GM23338 (cell line): Measurements from ENCODE around the gene MRPS11. TPM values are rescaled to one million over a fixed set of nuclear protein-coding genes. Genes with fewer than 3 reads are reported as not detected.

Source experiments
- ATAC-seq: fragments of 200-7000 bp; cut with Tn5 transposase; 3 replicates; pipeline ENCODE4 v1.9.1; 2020
- DNase-seq: peaks from one replicate; pipeline ENCODE4 v3.0.0-alpha.2; 2015; ENCODE audit warnings: low spot score
- H2AFZ ChIP-seq: fragments of 200-600 bp; sonication (generic); 2 replicates; pipeline ENCODE4 v1.8.0; 2016; ENCODE audit warnings: antibody characterized with exemption, mild to moderate bottlenecking, moderate library complexity
- H3F3A ChIP-seq: fragments of 200-600 bp; sonication (generic); replicated peaks from 2 replicates; pipeline ENCODE4 v1.8.0; 2017; ENCODE audit warnings: antibody characterized with exemption, mixed run types, low read depth
- H3K27ac ChIP-seq: fragments of 200-600 bp; sonication (generic); 2 replicates; pipeline ENCODE4 v1.6.1; 2016; ENCODE audit warnings: low read depth
- H3K27me3 ChIP-seq: fragments of 200-600 bp; sonication (generic); 2 replicates; pipeline ENCODE4 v1.8.0; 2016; ENCODE audit warnings: mild to moderate bottlenecking, mixed run types, moderate library complexity; ENCODE audit not compliant: insufficient read depth
- H3K36me3 ChIP-seq: fragments of 200-600 bp; sonication (generic); 2 replicates; pipeline ENCODE4 v1.8.0; 2016; ENCODE audit warnings: mild to moderate bottlenecking; ENCODE audit not compliant: insufficient read depth
- H3K4me1 ChIP-seq: fragments of 200-600 bp; sonication (generic); 2 replicates; pipeline ENCODE4 v1.8.0; 2016; ENCODE audit warnings: mild to moderate bottlenecking, moderate library complexity; ENCODE audit not compliant: insufficient read depth
- H3K4me2 ChIP-seq: fragments of 200-600 bp; sonication (generic); 2 replicates; pipeline ENCODE4 v1.7.1; 2017; ENCODE audit warnings: mixed run types
- H3K4me3 ChIP-seq: fragments of 200-600 bp; sonication (generic); 2 replicates; pipeline ENCODE4 v1.6.1; 2016; ENCODE audit warnings: mixed run types
- H3K79me2 ChIP-seq: fragments of 200-600 bp; sonication (generic); replicated peaks from 2 replicates; pipeline ENCODE4 v1.8.0; 2017; ENCODE audit warnings: mild to moderate bottlenecking; ENCODE audit not compliant: insufficient read depth
- H3K9me2 ChIP-seq: fragments of 200-600 bp; sonication (generic); 2 replicates; pipeline ENCODE4 v1.8.0; 2017; ENCODE audit not compliant: insufficient read depth
- H4K20me1 ChIP-seq: fragments of 200-600 bp; sonication (generic); replicated peaks from 2 replicates; pipeline ENCODE4 v1.8.0; 2017; ENCODE audit warnings: mild to moderate bottlenecking; ENCODE audit not compliant: insufficient read depth
- H3K27ac Mint-ChIP-seq: 2 replicates; pipeline ENCODE4 v1.8.0; 2020; ENCODE audit warnings: inconsistent platforms, mild to moderate bottlenecking, moderate library complexity, mixed read lengths
- H3K27me3 Mint-ChIP-seq: 3 replicates; pipeline ENCODE4 v1.8.0; 2022; ENCODE audit warnings: low read depth, mild to moderate bottlenecking, moderate library complexity, mixed read lengths, inconsistent platforms; ENCODE audit not compliant: insufficient read depth, poor library complexity
- H3K36me3 Mint-ChIP-seq: 3 replicates; pipeline ENCODE4 v1.8.0; 2021; ENCODE audit warnings: low read depth, mild to moderate bottlenecking, inconsistent platforms, moderate library complexity, mixed read lengths
- H3K4me1 Mint-ChIP-seq: 3 replicates; pipeline ENCODE4 v1.8.0; 2020; ENCODE audit warnings: mild to moderate bottlenecking, inconsistent platforms, mixed read lengths
- H3K4me3 Mint-ChIP-seq: 3 replicates; pipeline ENCODE4 v1.8.0; 2021; ENCODE audit warnings: moderate library complexity, mild to moderate bottlenecking, inconsistent platforms, mixed read lengths
- H3K9me3 Mint-ChIP-seq: 3 replicates; pipeline ENCODE4 v1.8.0; 2020; ENCODE audit warnings: moderate library complexity, mild to moderate bottlenecking, inconsistent platforms, mixed read lengths
- CREB1 ChIP-seq: fragments of 250-450 bp; sonication (Bioruptor Pico); IDR thresholded peaks from 2 replicates; pipeline ENCODE4 v1.5.0; 2020; ENCODE audit warnings: low read depth, mild to moderate bottlenecking, moderate library complexity
- EZH2 ChIP-seq: fragments of 200-600 bp; sonication (generic); IDR thresholded peaks from one replicate; pipeline ENCODE4 v1.8.0; 2017; ENCODE audit warnings: antibody characterized with exemption, mild to moderate bottlenecking, low read depth; ENCODE audit not compliant: unreplicated experiment
- EZH2phosphoT487 ChIP-seq: fragments of 200-600 bp; sonication (generic); IDR thresholded peaks from one replicate; pipeline ENCODE4 v1.8.1; 2018; ENCODE audit warnings: antibody characterized with exemption; ENCODE audit not compliant: unreplicated experiment
- JUNB ChIP-seq: IDR thresholded peaks from one replicate; pipeline ENCODE4 v1.6.1; 2016; ENCODE audit warnings: antibody characterized with exemption; ENCODE audit not compliant: unreplicated experiment
- NANOG ChIP-seq: IDR thresholded peaks from 2 replicates; pipeline ENCODE4 v1.6.1; 2016; ENCODE audit warnings: antibody characterized with exemption, borderline replicate concordance
- POLR2AphosphoS5 ChIP-seq: IDR thresholded peaks from 2 replicates; pipeline ENCODE4 v1.6.1; 2016; ENCODE audit warnings: antibody characterized with exemption, low read depth
- STAT1 ChIP-seq: IDR thresholded peaks from one replicate; pipeline ENCODE4 v1.6.1; 2016; ENCODE audit warnings: antibody characterized with exemption; ENCODE audit not compliant: unreplicated experiment
- ZNF114 ChIP-seq: fragments of 250-450 bp; sonication (Bioruptor Pico); IDR thresholded peaks from 2 replicates; pipeline ENCODE4 v1.5.0; 2020; ENCODE audit warnings: mild to moderate bottlenecking, moderate library complexity
- ZNF331 ChIP-seq: fragments of 250-450 bp; sonication (Bioruptor Pico); IDR thresholded peaks from 2 replicates; pipeline ENCODE4 v1.5.0; 2020; ENCODE audit warnings: low read depth, mild to moderate bottlenecking, moderate library complexity
- polyA plus RNA-seq: library from polyadenylated mRNA; unstranded; fragments of >200 nt; fragmentation: Nextera tagmentation; extraction: Ambion mirVana; gene quantifications from 2 replicates; pipeline ENCODE4 v1.2.1, GENCODE V29; 2016
- total RNA-seq: library from RNA; depleted of rRNA; stranded (reverse); fragments of >200 nt; shearing (Covaris generic); gene quantifications from 2 replicates; pipeline ENCODE4 v1.2.3, GENCODE V29; 2014
- TF ChIP-seq, protein P1 (sequence below), 2 experiments: fragments of 200-600 bp in 1 of 2; sonication (generic) in 1 of 2; conservative IDR thresholded peaks; 2 replicates each; pipeline versions ENCODE4 v1.5.1 to v1.6.1; 2016 to 2017; ENCODE audit warnings: antibody characterized with exemption in 2 of 2, low read depth in 2 of 2, mild to moderate bottlenecking in 2 of 2, moderate library complexity in 1 of 2
- TF ChIP-seq, protein P2 (sequence below): fragments of 250-450 bp; sonication (Bioruptor Pico); IDR thresholded peaks from 2 replicates; pipeline ENCODE4 v1.5.0; 2020; ENCODE audit warnings: mild to moderate bottlenecking, moderate library complexity
- TF ChIP-seq, protein P3 (sequence below): IDR thresholded peaks from 2 replicates; pipeline ENCODE4 v1.6.1; 2016; ENCODE audit warnings: antibody characterized with exemption
- TF ChIP-seq, protein P4 (sequence below): IDR thresholded peaks from one replicate; pipeline ENCODE4 v1.6.1; 2018; ENCODE audit warnings: antibody characterized with exemption; ENCODE audit not compliant: unreplicated experiment

The MRPS11 gene
- total and polyA plus RNA-seq, 2 experiments from 2014 or later, result 35.8 to 57.9 TPM

GRCh38 chr15:88447741-88448140 lies 19.8 kb upstream of the MRPS11 start:
- Histone ChIP-seq H2AFZ (no peak overlapping the region), H4K20me1 (no peaks in the 10 kb centered on the region), H3F3A (no peaks in the 10 kb centered on the region), H3K4me3 (no peak overlapping the region), H3K4me1 (peaks cover 1% of the 10 kb centered on the region; the same call in 1 of the 2 replicates), H3K27me3 (peaks cover 7% of the 10 kb centered on the region), H3K79me2 (no peaks in the 10 kb centered on the region), H3K36me3 (0 out of 2 replicates have a peak, but pooled peaks cover 3% of the 10 kb centered on the region), H3K4me2 (no peak overlapping the region), H3K27ac (no peak overlapping the region), H3K9me2 (no peaks in the 10 kb centered on the region)
- Mint-ChIP-seq H3K27me3 (peaks cover 6% of the 10 kb centered on the region), H3K4me1 (peaks cover 5% of the 10 kb centered on the region), H3K9me3 (peaks cover 13% of the 10 kb centered on the region), H3K27ac (no peak overlapping the region), H3K36me3 (no peaks in the 10 kb centered on the region), H3K4me3 (no peak overlapping the region)
- no peak for DNase-seq
- no peak for ATAC-seq
- TF ChIP-seq, protein P1, sequence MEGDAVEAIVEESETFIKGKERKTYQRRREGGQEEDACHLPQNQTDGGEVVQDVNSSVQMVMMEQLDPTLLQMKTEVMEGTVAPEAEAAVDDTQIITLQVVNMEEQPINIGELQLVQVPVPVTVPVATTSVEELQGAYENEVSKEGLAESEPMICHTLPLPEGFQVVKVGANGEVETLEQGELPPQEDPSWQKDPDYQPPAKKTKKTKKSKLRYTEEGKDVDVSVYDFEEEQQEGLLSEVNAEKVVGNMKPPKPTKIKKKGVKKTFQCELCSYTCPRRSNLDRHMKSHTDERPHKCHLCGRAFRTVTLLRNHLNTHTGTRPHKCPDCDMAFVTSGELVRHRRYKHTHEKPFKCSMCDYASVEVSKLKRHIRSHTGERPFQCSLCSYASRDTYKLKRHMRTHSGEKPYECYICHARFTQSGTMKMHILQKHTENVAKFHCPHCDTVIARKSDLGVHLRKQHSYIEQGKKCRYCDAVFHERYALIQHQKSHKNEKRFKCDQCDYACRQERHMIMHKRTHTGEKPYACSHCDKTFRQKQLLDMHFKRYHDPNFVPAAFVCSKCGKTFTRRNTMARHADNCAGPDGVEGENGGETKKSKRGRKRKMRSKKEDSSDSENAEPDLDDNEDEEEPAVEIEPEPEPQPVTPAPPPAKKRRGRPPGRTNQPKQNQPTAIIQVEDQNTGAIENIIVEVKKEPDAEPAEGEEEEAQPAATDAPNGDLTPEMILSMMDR (conservative IDR thresholded peaks at IDR 0.05; ENCODE audit: low read depth in 2 of 2), result no peak
- TF ChIP-seq, protein P2, sequence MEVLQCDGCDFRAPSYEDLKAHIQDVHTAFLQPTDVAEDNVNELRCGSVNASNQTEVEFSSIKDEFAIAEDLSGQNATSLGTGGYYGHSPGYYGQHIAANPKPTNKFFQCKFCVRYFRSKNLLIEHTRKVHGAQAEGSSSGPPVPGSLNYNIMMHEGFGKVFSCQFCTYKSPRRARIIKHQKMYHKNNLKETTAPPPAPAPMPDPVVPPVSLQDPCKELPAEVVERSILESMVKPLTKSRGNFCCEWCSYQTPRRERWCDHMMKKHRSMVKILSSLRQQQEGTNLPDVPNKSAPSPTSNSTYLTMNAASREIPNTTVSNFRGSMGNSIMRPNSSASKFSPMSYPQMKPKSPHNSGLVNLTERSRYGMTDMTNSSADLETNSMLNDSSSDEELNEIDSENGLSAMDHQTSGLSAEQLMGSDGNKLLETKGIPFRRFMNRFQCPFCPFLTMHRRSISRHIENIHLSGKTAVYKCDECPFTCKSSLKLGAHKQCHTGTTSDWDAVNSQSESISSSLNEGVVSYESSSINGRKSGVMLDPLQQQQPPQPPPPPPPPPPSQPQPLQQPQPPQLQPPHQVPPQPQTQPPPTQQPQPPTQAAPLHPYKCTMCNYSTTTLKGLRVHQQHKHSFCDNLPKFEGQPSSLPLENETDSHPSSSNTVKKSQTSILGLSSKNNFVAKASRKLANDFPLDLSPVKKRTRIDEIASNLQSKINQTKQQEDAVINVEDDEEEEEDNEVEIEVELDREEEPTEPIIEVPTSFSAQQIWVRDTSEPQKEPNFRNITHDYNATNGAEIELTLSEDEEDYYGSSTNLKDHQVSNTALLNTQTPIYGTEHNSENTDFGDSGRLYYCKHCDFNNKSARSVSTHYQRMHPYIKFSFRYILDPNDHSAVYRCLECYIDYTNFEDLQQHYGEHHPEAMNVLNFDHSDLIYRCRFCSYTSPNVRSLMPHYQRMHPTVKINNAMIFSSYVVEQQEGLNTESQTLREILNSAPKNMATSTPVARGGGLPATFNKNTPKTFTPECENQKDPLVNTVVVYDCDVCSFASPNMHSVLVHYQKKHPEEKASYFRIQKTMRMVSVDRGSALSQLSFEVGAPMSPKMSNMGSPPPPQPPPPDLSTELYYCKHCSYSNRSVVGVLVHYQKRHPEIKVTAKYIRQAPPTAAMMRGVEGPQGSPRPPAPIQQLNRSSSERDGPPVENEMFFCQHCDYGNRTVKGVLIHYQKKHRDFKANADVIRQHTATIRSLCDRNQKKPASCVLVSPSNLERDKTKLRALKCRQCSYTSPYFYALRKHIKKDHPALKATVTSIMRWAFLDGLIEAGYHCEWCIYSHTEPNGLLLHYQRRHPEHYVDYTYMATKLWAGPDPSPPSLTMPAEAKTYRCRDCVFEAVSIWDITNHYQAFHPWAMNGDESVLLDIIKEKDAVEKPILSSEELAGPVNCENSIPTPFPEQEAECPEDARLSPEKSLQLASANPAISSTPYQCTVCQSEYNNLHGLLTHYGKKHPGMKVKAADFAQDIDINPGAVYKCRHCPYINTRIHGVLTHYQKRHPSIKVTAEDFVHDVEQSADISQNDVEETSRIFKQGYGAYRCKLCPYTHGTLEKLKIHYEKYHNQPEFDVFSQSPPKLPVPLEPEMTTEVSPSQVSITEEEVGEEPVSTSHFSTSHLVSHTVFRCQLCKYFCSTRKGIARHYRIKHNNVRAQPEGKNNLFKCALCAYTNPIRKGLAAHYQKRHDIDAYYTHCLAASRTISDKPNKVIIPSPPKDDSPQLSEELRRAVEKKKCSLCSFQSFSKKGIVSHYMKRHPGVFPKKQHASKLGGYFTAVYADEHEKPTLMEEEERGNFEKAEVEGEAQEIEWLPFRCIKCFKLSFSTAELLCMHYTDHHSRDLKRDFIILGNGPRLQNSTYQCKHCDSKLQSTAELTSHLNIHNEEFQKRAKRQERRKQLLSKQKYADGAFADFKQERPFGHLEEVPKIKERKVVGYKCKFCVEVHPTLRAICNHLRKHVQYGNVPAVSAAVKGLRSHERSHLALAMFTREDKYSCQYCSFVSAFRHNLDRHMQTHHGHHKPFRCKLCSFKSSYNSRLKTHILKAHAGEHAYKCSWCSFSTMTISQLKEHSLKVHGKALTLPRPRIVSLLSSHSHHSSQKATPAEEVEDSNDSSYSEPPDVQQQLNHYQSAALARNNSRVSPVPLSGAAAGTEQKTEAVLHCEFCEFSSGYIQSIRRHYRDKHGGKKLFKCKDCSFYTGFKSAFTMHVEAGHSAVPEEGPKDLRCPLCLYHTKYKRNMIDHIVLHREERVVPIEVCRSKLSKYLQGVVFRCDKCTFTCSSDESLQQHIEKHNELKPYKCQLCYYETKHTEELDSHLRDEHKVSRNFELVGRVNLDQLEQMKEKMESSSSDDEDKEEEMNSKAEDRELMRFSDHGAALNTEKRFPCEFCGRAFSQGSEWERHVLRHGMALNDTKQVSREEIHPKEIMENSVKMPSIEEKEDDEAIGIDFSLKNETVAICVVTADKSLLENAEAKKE (CRISPR knock-in tag), result no peak
- TF ChIP-seq EZH2 (no peak), NANOG (no peak), ZNF331 (CRISPR knock-in tag) (no peak), CREB1 (CRISPR knock-in tag) (no peak), STAT1 (no peak), POLR2AphosphoS5 (no peak), EZH2phosphoT487 (no peak), ZNF114 (CRISPR knock-in tag) (no peak), JUNB (no peak)
- TF ChIP-seq, protein P3, sequence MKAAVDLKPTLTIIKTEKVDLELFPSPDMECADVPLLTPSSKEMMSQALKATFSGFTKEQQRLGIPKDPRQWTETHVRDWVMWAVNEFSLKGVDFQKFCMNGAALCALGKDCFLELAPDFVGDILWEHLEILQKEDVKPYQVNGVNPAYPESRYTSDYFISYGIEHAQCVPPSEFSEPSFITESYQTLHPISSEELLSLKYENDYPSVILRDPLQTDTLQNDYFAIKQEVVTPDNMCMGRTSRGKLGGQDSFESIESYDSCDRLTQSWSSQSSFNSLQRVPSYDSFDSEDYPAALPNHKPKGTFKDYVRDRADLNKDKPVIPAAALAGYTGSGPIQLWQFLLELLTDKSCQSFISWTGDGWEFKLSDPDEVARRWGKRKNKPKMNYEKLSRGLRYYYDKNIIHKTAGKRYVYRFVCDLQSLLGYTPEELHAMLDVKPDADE, result no peak
- TF ChIP-seq, protein P4, sequence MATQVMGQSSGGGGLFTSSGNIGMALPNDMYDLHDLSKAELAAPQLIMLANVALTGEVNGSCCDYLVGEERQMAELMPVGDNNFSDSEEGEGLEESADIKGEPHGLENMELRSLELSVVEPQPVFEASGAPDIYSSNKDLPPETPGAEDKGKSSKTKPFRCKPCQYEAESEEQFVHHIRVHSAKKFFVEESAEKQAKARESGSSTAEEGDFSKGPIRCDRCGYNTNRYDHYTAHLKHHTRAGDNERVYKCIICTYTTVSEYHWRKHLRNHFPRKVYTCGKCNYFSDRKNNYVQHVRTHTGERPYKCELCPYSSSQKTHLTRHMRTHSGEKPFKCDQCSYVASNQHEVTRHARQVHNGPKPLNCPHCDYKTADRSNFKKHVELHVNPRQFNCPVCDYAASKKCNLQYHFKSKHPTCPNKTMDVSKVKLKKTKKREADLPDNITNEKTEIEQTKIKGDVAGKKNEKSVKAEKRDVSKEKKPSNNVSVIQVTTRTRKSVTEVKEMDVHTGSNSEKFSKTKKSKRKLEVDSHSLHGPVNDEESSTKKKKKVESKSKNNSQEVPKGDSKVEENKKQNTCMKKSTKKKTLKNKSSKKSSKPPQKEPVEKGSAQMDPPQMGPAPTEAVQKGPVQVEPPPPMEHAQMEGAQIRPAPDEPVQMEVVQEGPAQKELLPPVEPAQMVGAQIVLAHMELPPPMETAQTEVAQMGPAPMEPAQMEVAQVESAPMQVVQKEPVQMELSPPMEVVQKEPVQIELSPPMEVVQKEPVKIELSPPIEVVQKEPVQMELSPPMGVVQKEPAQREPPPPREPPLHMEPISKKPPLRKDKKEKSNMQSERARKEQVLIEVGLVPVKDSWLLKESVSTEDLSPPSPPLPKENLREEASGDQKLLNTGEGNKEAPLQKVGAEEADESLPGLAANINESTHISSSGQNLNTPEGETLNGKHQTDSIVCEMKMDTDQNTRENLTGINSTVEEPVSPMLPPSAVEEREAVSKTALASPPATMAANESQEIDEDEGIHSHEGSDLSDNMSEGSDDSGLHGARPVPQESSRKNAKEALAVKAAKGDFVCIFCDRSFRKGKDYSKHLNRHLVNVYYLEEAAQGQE, result no peak
